Prostate gland (tissue), 2 donors: Measurements from ENCODE around the gene RNH1.

Experiments
- POLR2A ChIP-seq: fragments of 450-650 bp; IDR thresholded peaks from one replicate; pipeline ENCODE4 v1.6.1; 2016; ENCODE audit warnings: antibody characterized with exemption, mild to moderate bottlenecking
- TF ChIP-seq, protein P1 (sequence below), 4 experiments: fragments of 200-600 bp in 2 of 4; fragments of 450-650 bp in 2 of 4; sonication (generic) in 2 of 4; IDR thresholded peaks; 1 replicate in 3 of 4; 2 replicates in 1 of 4; pipeline ENCODE4 v1.5.1; 2016 to 2019; ENCODE audit warnings: antibody characterized with exemption in 4 of 4, mild to moderate bottlenecking in 2 of 4, moderate library complexity in 2 of 4

DNA sequence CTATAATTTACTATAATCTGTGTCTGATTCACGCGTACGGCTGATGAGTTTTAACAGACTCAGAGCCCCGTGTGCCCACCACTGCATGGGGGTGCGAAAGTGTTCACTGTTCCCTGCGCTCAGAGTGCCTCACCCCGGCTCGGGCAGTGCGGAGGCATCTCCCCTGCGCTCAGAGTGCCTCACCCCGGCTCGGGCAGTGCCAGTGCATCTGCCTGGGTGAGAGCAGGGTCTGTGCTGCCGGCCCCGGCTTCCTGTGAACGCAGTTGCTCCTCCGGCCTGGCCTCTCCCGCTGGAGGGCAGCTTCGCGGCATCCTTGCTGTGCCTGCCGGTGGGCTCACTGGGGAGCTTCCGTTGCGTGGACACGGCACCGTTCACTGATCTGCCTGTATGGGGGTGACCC lies 42.7 kb downstream of the RNH1 start:
- TF ChIP-seq, protein P1, sequence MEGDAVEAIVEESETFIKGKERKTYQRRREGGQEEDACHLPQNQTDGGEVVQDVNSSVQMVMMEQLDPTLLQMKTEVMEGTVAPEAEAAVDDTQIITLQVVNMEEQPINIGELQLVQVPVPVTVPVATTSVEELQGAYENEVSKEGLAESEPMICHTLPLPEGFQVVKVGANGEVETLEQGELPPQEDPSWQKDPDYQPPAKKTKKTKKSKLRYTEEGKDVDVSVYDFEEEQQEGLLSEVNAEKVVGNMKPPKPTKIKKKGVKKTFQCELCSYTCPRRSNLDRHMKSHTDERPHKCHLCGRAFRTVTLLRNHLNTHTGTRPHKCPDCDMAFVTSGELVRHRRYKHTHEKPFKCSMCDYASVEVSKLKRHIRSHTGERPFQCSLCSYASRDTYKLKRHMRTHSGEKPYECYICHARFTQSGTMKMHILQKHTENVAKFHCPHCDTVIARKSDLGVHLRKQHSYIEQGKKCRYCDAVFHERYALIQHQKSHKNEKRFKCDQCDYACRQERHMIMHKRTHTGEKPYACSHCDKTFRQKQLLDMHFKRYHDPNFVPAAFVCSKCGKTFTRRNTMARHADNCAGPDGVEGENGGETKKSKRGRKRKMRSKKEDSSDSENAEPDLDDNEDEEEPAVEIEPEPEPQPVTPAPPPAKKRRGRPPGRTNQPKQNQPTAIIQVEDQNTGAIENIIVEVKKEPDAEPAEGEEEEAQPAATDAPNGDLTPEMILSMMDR (IDR thresholded peaks at IDR 0.05): no peak
- TF ChIP-seq POLR2A: no peak
